Activated CD4-positive, alpha-beta memory T cell treated with anti-CD3 and anti-CD28 coated beads, Interleukin-2, amount 10 ng/mL, durations not matched to agents 7 days and 5 days (primary cell): ENCODE results near the gene RALGPS1. TPM values are rescaled to one million over a fixed set of nuclear protein-coding genes. Genes with fewer than 3 reads are reported as not detected.
"Not testable (repeated sequence)": the region's sequence is repeated elsewhere in the genome, so short reads cannot be mapped to it uniquely, and the experiment has no call there.

Experiments
- CTCF ChIA-PET: fragments of 350-600 bp; sonication (Branson Sonifier 250); formaldehyde crosslinking; loops from one replicate; lab custom pipeline; 2021; ENCODE audit warnings: antibody characterized with exemption, inconsistent platforms; lab: Charles Lee
- POLR2A ChIA-PET: fragments of 350-600 bp; sonication (Branson Sonifier 250); formaldehyde crosslinking; loops from one replicate; lab custom pipeline; 2021; ENCODE audit warnings: antibody characterized with exemption; lab: Charles Lee
- DNase-seq: peaks from one replicate; pipeline ENCODE4 v3.0.0-alpha.2; 2020
- H3K27ac Mint-ChIP-seq: one replicate; pipeline ENCODE4 v1.8.0; 2021; ENCODE audit warnings: mild to moderate bottlenecking, mixed read lengths
- H3K27me3 Mint-ChIP-seq: one replicate; pipeline ENCODE4 v1.8.0; 2021; ENCODE audit warnings: mixed read lengths
- H3K36me3 Mint-ChIP-seq: one replicate; pipeline ENCODE4 v1.8.0; 2021; ENCODE audit warnings: low read depth, mixed read lengths
- H3K4me1 Mint-ChIP-seq: one replicate; pipeline ENCODE4 v1.8.0; 2021; ENCODE audit warnings: mixed read lengths
- H3K4me3 Mint-ChIP-seq: one replicate; pipeline ENCODE4 v1.8.0; 2021; ENCODE audit warnings: mild to moderate bottlenecking, mixed read lengths
- H3K9me3 Mint-ChIP-seq: one replicate; pipeline ENCODE4 v1.8.0; 2021; ENCODE audit warnings: mixed read lengths
- total RNA-seq, 2 experiments: library from RNA; stranded (reverse); gene quantifications; one replicate each; pipeline ENCODE4 v1.2.3, GENCODE V29; 2021

The RALGPS1 gene
- total RNA-seq, 2 experiments from 2014 or later = 2.8 to 3.4 TPM

DNA sequence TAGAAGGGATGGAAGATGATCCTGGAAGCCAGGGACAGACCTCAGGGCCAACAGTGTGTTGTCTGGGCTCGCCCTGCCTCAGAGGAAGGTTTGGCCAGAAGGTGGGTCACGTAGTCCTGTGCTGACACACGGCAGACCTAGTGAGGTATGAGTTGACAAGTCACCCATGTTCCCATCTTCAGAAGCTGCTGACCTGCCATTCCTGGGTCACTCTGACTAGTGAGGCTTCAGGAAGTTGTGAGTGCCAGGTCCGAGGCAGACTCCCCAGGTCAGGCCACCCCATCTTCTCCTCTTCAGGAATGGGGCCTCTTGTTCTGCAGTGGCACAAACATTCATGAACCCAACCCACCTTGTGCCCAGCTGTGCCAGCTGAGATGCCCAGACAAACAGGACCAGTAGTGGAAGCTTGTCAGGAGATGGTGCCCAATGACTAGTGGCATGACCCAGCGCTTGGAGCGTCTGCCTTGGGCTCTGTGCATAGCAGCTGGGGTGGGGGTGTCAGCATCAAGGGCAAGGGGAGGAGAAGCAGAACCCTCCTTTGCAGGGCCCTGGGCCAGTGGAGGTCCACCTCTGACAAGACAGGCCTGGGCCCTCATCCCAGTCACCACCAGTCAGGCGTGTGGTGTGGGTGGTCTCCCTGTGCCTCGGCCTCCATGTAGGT, 224.6 kb downstream of the RALGPS1 start:
- Mint-ChIP-seq H3K4me1 (no peaks in the 10 kb centered on the region), H3K4me3 (no peak overlapping the region), H3K27ac (no peak overlapping the region), H3K9me3 (no peaks in the 10 kb centered on the region), H3K36me3 (no peaks in the 10 kb centered on the region), H3K27me3 (peaks cover 17% of the 10 kb centered on the region)
- no peak for DNase-seq
- ChIA-PET POLR2A (no interaction called here), CTCF (no interaction called here)

GRCh38 chr9:127139775-127140174, 225.2 kb downstream of the RALGPS1 start:
- Mint-ChIP-seq H3K27ac (no peak overlapping the region), H3K36me3 (no peaks in the 10 kb centered on the region), H3K4me1 (no peaks in the 10 kb centered on the region), H3K27me3 (peaks cover 17% of the 10 kb centered on the region), H3K4me3 (no peak overlapping the region), H3K9me3 (no peaks in the 10 kb centered on the region)
- no peak for DNase-seq
- CTCF ChIA-PET = no interaction called here
- POLR2A ChIA-PET = no interaction called here

- no peaks in the 10 kb centered on the region for H3K9me3 Mint-ChIP-seq
- H3K4me3 Mint-ChIP-seq = no peak overlapping the region
- no peak overlapping the region for H3K27ac Mint-ChIP-seq
- ChIA-PET POLR2A (no interaction called here), CTCF (no interaction called here)
- DNase-seq = no peak
- H3K27me3 Mint-ChIP-seq = peaks cover 17% of the 10 kb centered on the region
- no peaks in the 10 kb centered on the region for H3K4me1 Mint-ChIP-seq
- no peaks in the 10 kb centered on the region for H3K36me3 Mint-ChIP-seq
Observed at GRCh38 chr9:127140181-127140580, 225.6 kb downstream of the RALGPS1 start.

GRCh38 chr9:127140842-127141675, 226.5 kb downstream of the RALGPS1 start:
- DNase-seq = no peak
- Mint-ChIP-seq H3K4me1 (no peaks in the 10 kb centered on the region), H3K4me3 (no peak overlapping the region), H3K36me3 (no peaks in the 10 kb centered on the region), H3K27ac (no peak overlapping the region), H3K27me3 (peaks cover 14% of the 10 kb centered on the region), H3K9me3 (no peaks in the 10 kb centered on the region)
- CTCF ChIA-PET = interaction anchor here (0.6 kb wide), 1 partner anchor 245 kb away, joined by 3 read pairs; no protein-coding TSS in a partner anchor
- POLR2A ChIA-PET = no interaction called here

DNA sequence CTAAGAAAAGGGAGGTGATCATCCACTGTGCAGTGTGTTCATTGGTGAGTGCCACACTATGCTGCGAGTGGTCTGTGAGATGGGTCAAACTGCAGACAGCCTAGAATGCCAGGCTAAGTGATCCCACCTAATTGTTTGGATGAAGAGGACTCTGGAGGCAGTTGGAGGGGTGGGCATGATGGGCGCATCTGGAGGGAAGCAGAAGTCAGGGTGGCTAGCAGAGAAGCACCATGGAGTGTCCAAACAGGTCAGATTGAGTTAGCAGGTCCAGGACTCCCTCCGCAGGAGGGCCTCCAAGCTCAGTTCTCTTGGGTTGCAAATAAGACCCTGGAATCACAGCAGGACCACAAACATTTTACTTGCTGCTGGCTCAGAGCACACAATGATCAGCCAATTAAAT, 227.7 kb downstream of the RALGPS1 start:
- H3K27ac Mint-ChIP-seq = no peak overlapping the region
- no peaks in the 10 kb centered on the region for H3K9me3 Mint-ChIP-seq
- ChIA-PET POLR2A (no interaction called here), CTCF (no interaction called here)
- no peak overlapping the region for H3K4me3 Mint-ChIP-seq
- no peaks in the 10 kb centered on the region for H3K4me1 Mint-ChIP-seq
- no peak for DNase-seq
- peaks cover 17% of the 10 kb centered on the region for H3K27me3 Mint-ChIP-seq
- H3K36me3 Mint-ChIP-seq = no peaks in the 10 kb centered on the region

DNA sequence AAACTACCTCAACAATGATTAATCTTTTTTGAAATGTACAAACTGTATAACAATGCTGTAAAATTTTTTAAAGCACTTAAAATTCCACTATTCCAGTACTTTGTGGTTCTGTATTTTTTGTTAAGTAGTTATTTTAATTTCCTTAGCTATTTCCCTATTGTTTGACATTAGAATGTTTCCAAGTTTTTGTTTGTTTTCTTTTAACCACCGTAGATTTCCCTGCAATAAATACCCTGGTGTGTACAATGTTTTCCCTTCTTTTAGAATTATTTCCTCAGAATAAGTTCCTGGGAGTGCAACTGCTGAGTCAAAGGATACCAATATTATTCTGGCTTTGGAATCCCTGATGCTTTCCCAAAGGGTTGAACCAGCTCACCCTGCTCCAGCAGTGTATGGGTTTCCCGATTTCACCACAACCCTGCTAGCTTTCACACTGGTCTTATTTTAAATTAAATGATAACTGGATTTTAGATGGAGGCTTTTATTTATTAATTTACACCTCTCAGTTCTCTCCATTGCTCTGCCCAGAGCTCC, 228.4 kb downstream of the RALGPS1 start:
- H3K36me3 Mint-ChIP-seq = no peaks in the 10 kb centered on the region

DNA sequence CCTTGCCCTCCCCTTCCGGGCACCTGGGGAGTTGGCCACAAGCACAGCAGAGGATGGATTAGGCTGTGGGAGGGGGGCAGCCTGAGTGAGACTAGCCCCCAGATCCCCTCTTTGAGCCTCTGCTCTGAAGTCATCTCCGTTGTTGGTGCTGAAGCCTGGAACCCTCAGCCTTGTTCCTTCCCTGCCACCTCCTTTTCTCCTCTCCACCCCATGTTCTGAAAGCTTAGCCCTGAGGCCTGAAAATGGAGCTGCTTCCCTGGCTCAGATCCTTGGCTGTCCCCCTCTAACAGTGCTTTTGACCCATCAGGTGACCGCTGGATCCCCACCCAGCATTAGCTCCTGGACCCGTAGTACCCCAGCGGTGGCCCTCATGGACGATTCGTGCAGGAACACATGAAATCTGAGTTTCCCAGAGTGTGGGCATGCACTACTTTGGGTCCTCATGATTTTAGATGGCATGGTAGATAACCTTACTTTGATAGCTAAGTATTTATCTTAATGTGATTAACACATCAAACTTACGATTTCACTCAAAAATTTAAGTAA, 229.4 kb downstream of the RALGPS1 start:
- Mint-ChIP-seq H3K36me3 (no peaks in the 10 kb centered on the region), H3K4me1 (no peaks in the 10 kb centered on the region), H3K4me3 (no peak overlapping the region), H3K27ac (no peak overlapping the region), H3K27me3 (peaks cover 24% of the 10 kb centered on the region), H3K9me3 (no peaks in the 10 kb centered on the region)
- DNase-seq = no peak
- POLR2A ChIA-PET = no interaction called here
- CTCF ChIA-PET = no interaction called here

More for the DNA sequence above, 228.4 kb downstream of the RALGPS1 start:
- H3K27me3 Mint-ChIP-seq = peaks cover 19% of the 10 kb centered on the region
- no peaks in the 10 kb centered on the region for H3K4me1 Mint-ChIP-seq
- H3K27ac Mint-ChIP-seq = no peak overlapping the region
- no peak overlapping the region for H3K4me3 Mint-ChIP-seq
- ChIA-PET CTCF (no interaction called here), POLR2A (no interaction called here)
- no peak for DNase-seq
- no peaks in the 10 kb centered on the region for H3K9me3 Mint-ChIP-seq

DNA sequence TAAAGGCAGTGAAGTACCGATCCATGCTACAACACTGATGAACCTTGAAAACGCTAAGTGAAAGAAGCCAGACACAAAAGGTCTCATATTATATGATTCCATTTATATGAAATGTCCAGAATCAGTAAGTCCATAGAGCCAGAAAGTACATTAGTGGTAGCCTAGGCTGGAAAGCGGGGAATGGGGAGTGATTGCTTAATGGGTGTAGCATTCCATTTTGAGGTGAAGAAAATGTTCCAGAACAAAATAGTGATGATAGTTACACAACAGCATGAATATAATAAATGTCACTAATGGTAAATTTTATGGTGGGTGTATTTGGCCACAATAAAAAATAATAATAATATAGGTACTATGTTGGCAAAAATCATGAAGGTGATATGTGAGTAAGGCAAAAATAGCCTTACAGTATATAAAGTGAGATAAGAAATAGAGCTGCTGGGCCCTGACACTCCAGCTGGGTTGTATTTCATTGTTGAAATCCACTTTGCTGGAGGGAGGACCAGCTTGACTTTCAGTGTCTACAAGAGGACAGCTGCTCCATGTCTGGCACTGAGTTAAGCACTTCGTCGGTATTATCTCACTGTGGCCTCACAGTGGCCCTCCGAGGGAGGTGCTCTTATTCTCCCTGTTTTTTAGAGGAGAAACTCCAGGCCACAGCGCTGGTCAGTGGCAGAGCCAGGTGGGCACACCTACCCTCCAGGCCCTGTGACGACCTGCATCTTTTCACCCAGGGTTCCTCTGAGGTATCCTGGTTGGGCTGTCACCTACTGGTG, 230.3 kb downstream of the RALGPS1 start:
- DNase-seq = no peak

DNA sequence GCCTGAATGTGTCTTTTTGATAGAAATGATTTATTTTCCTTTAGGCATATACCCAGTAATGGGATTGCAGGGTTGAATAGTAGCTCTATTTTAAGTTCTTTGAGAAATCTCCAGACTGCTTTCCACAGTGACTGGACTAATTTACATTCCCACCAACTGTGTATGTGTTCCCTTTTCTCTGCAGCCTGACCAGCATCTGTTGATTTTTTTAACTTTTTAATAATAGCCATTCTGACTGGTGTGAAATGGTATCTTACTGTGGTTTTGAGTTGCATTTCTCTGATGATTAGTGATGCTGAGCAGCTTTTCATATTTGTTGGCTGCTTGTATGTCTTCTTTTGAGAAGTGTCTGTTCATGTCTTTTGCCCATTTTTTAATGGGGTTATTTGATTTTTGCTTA, 232.3 kb downstream of the RALGPS1 start:
- DNase-seq, POLR2A ChIA-PET, H3K36me3 Mint-ChIP-seq, H3K27ac Mint-ChIP-seq, H3K9me3 Mint-ChIP-seq, H3K4me3 Mint-ChIP-seq, H3K4me1 Mint-ChIP-seq, CTCF ChIA-PET: not testable (repeated sequence)
- peaks cover 28% of the 10 kb centered on the region for H3K27me3 Mint-ChIP-seq

More for the DNA sequence above, 230.3 kb downstream of the RALGPS1 start:
- H3K4me1 Mint-ChIP-seq = no peaks in the 10 kb centered on the region
- CTCF ChIA-PET = no interaction called here
- POLR2A ChIA-PET = no interaction called here
- H3K9me3 Mint-ChIP-seq = no peaks in the 10 kb centered on the region
- peaks cover 24% of the 10 kb centered on the region for H3K27me3 Mint-ChIP-seq
- H3K27ac Mint-ChIP-seq = no peak overlapping the region
- H3K4me3 Mint-ChIP-seq = no peak overlapping the region
- H3K36me3 Mint-ChIP-seq = no peaks in the 10 kb centered on the region

DNA sequence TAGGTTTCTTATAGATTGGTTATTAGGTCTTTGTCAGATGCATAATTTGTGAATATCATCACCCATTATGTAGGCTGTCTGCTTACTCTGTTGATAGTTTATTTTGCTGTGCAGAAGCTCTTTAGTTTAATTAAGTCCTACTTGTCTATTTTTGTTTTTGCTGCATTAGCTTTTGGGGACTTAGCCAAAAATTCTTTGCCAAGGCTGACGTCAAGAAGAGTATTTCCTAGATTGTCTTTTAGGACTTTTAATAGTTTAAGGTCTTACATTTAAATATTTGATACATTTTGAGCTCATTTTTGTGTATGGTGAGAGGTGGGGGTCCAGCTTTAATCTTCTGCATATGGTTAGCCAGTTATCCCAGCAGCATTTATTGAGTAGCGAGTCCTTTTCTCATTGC, 232.7 kb downstream of the RALGPS1 start:
- Mint-ChIP-seq H3K4me1 (no peaks in the 10 kb centered on the region), H3K9me3 (no peaks in the 10 kb centered on the region), H3K36me3 (no peaks in the 10 kb centered on the region), H3K4me3 (no peak overlapping the region), H3K27ac (no peak overlapping the region), H3K27me3 (peaks cover 25% of the 10 kb centered on the region)
- DNase-seq = no peak
- POLR2A ChIA-PET = no interaction called here
- CTCF ChIA-PET = no interaction called here

GRCh38 chr9:127148014-127148413, 233.4 kb downstream of the RALGPS1 start:
- no peak overlapping the region for H3K27ac Mint-ChIP-seq
- no peaks in the 10 kb centered on the region for H3K4me1 Mint-ChIP-seq
- DNase-seq = no peak
- POLR2A ChIA-PET = no interaction called here
- no peaks in the 10 kb centered on the region for H3K36me3 Mint-ChIP-seq
- H3K4me3 Mint-ChIP-seq = no peak overlapping the region
- peaks cover 24% of the 10 kb centered on the region for H3K27me3 Mint-ChIP-seq
- CTCF ChIA-PET = no interaction called here
- no peaks in the 10 kb centered on the region for H3K9me3 Mint-ChIP-seq

DNA sequence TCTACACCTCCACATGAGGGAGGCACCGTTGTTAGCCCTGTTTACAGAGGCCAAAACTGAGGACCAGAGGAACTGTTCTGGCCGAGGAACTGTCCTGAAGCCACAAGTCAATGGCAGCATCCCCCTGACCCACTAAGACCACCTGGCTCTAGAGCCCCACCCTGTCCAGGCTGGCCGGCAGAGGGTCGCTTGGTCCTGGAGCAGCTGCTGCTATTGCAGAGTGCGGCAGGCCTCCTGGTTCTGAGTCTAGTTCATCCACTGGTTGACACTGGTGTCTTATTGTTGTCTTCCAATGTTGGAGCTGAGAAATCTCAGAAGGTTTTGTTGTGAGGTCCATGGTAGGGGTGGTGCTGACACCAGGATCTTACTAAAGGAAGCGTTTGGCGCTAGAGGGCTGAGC, 234.4 kb downstream of the RALGPS1 start:
- H3K4me1 Mint-ChIP-seq = peaks cover 7% of the 10 kb centered on the region
- H3K27me3 Mint-ChIP-seq = peaks cover 24% of the 10 kb centered on the region
- POLR2A ChIA-PET = no interaction called here
- no peak for DNase-seq
- H3K27ac Mint-ChIP-seq = no peak overlapping the region
- CTCF ChIA-PET = no interaction called here
- H3K4me3 Mint-ChIP-seq = no peak overlapping the region
- H3K9me3 Mint-ChIP-seq = no peaks in the 10 kb centered on the region
- H3K36me3 Mint-ChIP-seq = no peaks in the 10 kb centered on the region
